Right hindlimb (tissue), 1 donor: ENCODE data around the gene DGCR6L.
"Not testable (repeated sequence)": the region's sequence is repeated elsewhere in the genome, so short reads cannot be mapped to it uniquely, and the experiment has no call there.

Experiments used
- DNase-seq: peaks from one replicate; pipeline ENCODE4 v3.0.0-alpha.2; 2018

Gene DGCR6L

DNA sequence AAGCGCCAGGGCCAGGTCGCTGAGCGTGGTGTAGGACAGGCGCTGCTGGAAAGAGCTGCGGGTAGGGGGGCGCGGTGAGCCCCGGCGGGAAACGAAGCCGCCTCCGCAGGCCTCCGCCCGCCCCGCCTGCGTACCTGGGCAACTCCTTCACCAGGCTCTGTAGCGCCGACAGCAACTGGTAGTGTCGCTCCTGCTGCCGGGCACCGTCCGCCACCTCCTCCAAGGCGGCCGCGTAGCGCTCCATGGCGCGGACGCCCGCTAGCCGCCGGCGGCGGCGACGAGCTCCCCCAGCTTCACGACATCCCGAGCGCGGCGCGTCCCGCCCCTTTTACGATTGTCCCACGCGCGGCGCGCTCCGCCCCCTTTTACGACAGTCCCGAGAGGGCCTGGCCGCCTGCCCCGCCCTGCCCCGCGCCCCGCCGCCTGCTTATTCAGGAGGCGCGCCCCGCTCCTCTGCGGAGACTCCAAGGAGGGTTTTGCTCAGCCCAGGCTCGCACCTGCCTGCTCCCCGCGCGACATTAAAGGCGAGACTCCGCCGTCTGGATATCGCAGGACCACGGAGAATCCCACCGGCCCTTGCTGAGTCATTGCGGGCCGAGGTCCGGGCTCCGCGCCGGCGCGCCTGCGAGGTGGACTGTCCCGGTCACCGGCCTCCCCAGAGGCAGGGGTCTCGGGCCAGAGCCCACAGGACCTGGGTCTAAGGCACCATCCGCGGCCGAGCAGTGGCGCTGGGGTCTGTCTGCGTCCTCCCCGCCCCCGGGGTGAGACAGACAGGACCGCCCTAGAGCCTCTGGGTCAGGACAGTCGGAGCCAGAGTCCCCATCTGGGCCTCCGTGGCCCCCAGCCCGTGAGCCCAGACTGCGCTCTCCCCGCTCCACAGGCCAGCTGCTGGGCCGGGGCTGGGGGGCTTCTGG is at the start of gene DGCR6L:
DGCR6L (minus strand) TSS at position 316 of the 914 bp plus-strand sequence; CDS start at position 244, 72 bp downstream.
- peak; percentile 96 for DNase-seq

DNA sequence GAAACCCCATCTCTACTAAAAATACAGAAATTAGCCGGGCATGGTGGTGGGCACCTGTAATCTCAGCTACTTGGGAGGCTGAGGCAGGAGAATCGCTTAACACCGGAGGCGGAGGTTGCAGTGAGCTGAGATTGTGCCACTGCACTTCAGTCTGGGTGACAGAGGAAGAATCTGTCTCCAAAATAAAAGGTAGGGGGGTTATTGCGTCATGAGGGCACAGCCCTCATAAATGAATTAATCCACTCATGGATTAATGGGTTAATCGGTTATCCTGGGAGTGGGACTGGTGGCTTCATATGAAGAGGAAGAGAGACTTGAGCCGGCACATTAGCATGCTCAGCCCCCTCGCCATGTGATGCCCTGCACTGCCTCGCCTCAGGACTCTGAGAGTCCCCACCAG is 49.0 kb upstream of the DGCR6L start:
- not testable (repeated sequence) for DNase-seq

DNA sequence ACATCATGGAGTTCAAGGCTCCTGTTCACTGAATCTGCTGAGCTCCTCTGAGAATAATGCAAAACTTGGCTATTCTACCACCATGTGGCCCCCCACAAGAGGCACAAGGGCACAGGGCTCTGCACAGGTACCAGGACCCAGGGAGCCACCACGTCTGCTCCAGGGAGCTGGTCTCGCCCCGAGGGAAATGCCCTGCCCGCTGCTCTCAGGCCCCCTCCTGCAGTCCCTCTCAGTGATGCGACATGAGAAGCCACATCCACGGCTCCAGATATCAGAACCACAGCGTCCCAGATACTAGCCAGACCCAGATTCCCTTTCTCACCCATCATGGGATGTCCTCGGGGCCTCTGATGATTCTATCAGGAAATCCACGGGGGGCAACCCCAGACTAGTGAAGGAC is 47.0 kb upstream of the DGCR6L start:
- DNase-seq = not testable (repeated sequence)

DNA sequence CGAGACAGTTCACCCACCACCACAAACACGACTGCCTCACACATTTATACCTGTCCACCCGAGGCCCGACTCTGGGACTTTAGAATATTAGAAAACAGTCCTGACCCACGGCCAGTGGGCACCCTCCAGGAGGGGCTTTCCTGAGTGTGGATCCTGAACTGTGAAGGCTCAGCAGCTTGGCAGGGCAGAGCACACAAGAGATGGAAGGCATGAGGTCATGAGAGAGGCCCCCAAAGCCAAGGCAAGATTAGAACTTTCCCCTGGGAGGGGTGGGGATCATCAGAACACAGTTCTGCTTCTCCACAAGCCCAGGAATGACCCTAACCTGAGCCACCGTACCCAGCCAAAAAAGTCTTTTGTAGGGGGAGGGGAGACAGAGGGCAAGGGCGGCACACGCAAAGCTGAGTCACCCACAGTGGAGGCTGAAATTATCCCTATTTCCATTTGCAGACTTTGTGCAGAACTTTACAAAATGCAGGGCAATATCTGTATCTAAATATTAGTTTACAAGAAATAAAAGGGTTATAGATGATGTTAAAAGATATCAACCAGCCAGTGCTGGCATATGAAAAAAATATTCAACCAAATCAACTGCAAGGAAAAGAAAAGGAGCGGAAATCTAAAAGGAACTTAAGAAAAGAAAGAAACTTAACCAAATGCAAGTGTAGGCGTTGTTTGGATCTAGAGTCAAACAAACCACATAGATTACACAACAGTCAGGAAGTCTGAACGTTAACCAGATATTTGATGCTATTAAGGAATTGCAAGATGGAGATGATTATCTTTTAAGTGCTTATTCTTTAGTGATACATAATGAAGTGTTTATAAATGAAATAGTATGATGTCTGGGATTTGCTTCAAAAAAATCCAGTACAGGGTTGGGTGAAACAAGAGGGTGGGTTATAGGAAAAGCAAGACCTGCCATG is 44.7 kb upstream of the DGCR6L start:
- DNase-seq = not testable (repeated sequence)

DNA sequence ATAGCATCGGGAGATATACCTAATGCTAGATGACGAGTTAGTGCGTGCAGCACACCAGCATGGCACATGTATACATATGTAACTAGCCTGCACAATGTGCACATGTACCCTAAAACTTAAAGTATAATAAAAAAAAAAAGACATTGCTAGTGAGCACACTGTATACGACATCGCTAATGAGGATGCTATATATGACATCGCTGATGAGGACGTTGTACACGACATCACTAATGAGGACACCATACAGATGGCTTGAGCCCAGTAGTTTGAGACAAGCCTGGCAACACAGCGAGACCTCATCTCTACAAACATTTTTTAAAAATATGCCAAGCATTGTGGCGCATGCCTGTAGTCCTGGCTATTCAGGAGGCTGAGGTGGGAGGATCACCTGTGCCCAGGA is 42.5 kb upstream of the DGCR6L start:
- not testable (repeated sequence) for DNase-seq

DNA sequence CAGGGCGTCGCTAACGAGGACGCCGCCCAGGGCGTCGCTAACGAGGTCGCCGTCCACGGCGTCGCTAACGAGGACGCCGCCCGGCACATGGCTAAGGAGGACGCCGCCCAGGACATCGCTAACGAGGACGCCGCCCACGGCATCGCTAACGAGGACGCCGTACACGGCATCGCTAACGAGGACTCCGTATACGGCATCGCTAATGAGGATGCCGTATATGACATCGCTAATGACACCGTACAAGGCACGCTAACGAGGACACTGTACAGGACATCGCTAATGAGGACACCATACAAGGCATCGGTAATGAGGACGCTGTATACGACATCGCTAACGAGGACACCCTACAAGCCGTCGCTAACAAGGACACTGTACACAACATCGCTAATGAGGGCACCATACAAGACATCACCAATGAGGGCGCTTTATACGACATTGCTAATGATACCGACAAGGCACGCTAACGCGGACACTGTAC is 41.9 kb upstream of the DGCR6L start:
- not testable (repeated sequence) for DNase-seq

DNA sequence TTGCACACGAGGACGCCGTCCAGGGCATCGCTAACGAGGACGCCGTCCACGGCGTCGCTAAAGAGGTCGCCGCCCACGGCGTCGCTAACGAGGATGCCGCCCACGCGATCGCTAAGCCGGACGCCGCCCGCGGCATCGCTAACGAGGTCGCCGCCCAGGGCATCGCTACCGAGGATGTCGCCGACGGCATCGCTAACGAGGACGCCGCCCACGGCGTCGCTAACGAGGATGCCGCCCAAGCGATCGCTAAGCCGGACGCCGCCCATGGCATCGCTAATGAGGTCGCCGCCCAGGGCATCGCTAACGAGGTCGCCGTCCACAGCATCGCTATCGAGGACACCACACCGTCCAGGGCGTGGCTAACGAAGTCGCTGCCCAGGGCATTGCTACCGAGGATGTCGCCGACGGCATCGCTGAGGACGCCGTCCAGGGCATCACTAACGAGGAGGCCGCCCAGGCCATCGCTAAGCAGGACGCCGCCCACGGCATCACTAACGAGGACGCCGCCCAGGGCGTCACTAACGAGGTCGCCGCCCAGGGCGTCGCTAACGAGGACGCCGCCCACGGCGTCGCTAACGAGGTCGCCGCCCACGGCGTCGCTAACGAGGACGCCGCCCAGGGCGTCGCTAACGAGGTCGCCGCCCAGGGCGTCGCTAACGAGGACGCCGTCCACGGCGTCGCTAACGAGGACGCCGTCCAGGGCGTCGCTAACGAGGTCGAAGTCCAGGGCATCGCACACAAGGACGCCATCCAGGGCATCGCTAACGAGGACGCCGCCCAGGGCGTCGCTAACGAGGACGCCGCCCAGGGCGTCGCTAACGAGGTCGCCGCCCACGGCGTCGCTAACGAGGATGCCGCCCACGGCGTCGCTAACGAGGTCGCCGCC is 41.2 kb upstream of the DGCR6L start:
- DNase-seq = not testable (repeated sequence)

DNA sequence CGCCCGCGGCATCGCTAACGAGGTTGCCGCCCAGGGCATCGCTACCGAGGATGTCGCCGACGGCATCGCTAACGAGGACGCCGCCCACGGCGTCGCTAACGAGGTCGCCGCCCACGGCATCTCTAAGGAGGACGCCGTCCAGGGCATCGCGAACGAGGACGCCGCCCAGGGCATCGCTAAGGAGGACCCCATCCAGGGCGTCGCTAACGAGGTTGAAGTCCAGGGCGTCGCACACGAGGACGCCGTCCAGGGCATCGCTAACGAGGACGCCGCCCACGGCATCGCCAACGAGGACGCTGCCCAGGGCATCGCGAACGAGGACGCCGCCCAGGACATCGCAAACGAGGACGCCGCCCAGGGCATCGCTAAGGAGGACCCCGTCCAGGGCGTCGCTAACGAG is 40.4 kb upstream of the DGCR6L start:
- not testable (repeated sequence) for DNase-seq

DNA sequence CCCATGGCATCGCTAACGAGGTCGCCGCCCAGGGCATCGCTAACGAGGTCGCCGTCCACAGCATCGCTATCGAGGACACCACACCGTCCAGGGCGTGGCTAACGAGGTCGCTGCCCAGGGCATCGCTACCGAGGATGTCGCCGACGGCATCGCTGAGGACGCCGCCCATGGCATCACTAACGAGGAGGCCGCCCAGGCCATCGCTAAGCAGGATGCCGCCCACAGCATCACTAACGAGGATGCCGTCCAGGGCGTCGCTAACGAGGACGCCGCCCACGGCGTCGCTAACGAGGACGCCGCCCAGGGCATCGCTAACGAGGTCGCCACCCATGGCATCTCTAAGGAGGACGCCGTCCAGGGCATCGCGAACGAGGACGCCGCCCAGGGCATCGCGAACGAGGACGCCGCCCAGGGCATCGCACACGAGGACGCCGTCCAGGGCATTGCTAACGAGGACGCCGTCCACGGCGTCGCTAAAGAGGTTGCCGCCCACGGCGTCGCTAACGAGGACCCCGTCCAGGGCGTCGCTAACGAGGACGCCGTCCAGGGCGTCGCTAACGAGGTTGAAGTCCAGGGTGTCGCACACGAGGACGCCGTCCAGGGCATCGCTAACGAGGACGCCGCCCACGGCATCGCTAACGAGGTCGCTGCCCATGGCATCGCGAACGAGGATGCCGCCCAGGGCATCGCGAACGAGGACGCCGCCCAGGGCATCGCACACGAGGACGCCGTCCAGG is 38.8 kb upstream of the DGCR6L start:
- not testable (repeated sequence) for DNase-seq

DNA sequence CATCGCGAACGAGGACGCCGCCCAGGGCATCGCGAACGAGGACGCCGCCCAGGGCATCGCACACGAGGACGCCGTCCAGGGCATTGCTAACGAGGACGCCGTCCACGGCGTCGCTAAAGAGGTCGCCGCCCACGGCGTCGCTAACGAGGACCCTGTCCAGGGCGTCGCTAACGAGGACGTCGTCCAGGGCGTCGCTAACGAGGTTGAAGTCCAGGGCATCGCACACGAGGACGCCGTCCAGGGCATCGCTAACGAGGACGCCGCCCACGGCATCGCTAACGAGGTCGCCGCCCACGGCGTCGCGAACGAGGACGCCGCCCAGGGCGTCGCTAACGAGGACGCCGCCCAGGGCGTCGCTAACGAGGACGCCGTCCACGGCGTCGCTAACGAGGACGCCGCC is 38.1 kb upstream of the DGCR6L start:
- DNase-seq = not testable (repeated sequence)

DNA sequence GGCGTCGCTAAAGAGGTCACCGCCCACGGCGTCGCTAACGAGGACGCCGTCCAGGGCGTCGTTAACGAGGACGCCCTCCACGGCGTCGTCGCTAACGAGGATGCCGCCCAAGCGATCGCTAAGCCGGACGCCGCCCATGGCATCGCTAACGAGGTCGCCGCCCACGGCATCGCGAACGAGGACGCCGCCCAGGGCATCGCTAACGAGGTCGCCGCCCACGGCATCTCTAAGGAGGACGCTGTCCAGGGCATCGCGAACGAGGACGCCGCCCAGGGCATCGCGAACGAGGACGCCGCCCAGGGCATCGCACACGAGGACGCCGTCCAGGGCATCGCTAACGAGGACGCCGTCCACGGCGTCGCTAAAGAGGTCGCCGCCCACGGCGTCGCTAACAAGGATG is 37.0 kb upstream of the DGCR6L start:
- not testable (repeated sequence) for DNase-seq

DNA sequence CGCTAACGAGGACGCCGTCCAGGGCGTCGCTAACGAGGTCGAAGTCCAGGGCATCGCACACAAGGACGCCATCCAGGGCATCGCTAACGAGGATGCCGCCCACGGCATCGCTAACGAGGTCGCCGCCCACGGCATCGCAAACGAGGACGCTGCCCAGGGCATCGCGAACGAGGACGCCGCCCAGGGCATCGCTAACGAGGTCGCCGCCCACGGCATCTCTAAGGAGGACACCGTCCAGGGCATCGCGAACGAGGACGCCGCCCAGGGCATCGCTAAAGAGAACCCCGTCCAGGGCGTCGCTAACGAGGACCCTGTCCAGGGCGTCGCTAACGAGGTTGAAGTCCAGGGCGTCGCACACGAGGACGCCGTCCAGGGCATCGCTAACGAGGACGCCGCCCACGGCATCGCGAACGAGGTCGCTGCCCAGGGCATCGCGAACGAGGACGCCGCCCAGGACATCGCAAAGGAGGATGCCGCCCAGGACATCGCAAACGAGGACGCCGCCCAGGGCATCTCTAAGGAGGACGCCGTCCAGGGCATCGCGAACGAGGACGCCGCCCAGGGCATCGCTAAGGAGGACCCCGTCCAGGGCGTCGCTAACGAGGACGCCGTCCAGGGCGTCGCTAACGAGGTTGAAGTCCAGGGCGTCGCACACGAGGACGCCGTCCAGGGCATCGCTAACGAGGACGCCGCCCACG is 36.2 kb upstream of the DGCR6L start:
- DNase-seq = not testable (repeated sequence)

DNA sequence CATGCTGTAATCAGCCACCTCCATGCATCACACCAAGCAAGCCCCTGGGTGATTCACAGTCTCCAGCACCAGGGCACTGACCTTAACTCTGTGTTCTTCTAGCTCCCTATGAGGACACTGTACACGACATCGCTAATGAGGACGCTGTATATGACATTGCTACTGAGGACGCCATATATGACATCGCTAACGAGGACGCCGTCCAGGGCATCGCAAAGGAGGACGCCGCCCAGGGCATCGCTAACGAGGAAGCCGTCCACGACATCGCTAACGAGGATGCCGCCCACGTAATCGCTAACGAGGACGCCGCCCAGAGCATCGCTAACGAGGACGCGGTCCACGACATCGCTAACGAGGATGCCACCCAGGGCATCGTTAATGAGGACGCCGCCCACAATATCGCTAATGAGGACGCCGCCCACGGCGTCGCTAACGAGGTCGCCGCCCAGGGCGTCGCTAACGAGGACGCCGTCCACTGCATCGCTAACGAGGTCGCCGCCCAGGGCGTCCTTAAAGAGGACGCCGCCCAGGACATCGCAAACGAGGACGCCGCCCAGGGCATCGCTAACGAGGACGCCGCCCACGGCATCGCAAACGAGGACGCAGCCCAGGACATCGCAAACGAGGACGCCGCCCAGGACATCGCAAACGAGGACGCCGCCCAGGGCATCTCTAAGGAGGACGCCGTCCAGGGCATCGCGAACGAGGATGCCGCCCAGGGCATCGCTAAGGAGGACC is 34.5 kb upstream of the DGCR6L start:
- DNase-seq = no peak

DNA sequence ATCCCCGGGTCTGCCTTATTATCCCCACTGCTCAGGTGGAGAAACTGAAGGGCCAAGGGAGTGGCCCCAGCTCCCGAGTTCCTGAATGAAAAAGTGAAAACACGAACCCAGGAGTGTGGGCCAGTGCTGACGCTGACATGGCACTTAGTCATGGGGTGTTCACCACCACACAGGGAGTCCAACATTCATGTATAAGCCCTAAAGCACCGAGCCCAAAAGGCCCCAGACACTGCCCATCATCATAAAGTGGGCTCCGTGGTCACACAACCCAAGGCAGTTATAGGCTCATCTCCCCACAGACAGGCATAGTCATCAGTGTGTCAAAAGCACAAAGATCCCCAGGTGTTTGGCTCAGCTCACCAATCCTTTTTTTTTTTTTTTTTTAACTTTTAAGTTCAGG is 32.7 kb upstream of the DGCR6L start:
- not testable (repeated sequence) for DNase-seq

DNA sequence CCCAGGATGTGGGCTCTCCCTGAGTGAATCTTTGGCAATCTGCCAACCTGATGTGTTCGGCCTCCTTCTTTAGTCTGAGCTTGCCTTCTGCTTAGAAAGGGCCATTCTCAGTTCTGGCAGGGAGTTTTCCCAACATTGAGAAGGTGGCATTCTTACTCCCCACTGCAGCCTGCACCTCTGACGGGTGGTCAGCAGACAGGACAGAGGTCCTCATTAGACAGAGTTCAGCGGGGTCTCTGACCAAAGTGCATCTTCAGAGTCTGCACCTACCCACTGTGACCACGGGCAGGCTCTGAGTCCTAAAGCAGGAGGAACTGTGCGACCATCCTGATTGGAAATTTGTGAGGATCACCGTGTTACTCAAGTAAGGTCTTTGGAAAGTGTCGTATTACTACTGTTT is 26.7 kb upstream of the DGCR6L start:
- not testable (repeated sequence) for DNase-seq

DNA sequence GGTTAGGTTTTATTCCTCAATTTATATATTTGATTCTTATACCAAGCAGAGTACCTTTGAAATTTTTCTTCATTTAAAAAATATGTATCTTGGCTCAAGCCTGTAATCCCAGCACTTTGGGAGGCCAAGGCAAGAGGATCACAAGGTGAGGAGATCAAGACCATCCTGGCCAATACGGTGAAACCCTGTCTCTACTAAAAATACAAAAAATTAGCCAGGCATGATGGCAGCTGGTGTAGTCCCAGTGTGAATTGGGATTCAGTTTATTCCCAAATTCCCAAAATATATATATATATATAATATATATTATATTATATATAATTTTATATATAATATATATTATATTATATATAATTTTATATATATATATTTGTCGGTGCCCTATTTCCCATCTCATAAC is 18.4 kb upstream of the DGCR6L start:
- DNase-seq = not testable (repeated sequence)

DNA sequence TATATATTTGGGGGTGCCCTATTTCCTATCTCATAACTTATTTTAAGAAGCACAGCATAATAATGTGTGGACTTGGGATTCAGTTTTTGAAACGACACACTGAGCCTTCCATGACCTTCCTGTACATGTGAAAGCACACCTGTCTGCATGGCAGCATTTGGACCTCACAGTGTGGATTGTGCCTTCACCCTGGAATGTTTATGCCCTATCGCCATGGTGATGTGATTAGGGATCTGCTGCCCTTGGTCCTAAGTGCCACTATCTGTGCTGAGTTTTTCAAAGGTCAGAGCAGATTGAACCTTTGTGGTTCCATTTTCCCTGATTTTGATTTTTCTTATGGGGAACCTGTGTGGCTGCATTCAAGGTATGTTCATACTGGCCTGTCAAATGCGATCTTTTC is 17.9 kb upstream of the DGCR6L start:
- not testable (repeated sequence) for DNase-seq

DNA sequence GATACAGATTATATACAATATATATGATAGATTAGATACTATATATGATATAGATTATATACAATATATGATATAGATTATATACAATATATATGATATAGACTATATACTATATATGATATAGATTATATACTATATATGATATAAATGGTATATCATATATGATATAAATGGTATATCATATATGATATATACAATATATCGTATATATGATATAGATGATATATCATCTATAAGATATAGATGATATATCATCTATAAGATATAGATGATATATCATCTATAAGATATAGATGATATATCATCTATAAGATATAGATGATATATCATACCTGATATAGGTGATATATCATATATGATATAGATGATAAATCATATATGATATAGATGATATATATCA is 16.7 kb upstream of the DGCR6L start:
- not testable (repeated sequence) for DNase-seq

DNA sequence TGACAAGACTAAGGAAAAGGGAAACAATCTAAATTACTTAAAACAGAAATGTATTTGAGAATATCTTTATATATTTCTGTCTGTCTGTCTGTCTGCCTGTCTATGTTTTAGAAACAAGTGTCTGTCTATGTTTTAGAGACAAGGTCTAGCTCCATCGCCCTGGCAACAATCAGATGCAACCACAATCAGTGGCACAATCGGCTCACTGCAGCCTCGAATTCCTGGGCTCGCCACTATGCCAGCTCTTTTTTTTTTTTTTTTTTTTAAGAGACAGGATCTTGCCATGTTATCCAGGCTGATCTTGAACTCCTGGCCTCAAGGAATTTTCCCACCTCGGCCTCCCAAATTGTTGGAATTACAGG is 8.7 kb upstream of the DGCR6L start:
- DNase-seq = not testable (repeated sequence)

DNA sequence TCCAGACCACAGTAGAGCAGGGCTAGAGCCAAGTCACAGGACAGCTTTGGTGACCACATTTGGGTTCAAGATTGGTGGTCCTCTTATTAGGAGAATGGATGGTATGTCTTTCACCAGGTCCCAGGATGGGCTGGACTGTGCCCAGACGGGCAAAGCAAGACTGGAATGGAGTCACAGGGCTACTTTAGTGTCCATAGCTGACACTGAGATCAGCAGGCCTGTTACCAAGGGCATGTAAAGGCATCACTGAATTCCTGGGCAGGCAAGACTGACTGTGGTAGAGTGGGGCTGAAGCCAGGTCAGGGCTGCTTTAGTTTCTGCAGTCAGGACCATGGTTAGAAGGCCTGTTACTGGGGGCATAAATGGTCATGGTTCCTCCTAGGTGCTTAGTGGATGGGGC is 6.1 kb upstream of the DGCR6L start:
- DNase-seq = not testable (repeated sequence)
